HepG2 (cell line): ENCODE data around the gene FBXL7.

Source experiments
- ATF7-NPFF ChIP-seq: sonication (generic); formaldehyde crosslinking; IDR thresholded peaks from 2 replicates; pipeline ENCODE4 v1.8.1; 2023; ENCODE audit warnings: mild to moderate bottlenecking, low read depth, missing genetic modification reagents, moderate library complexity
- CTCF ChIP-seq: sonication (generic); formaldehyde crosslinking; IDR thresholded peaks from 2 replicates; pipeline ENCODE4 v1.5.0; 2020; ENCODE audit warnings: mild to moderate bottlenecking, missing genetic modification reagents, moderate library complexity
- E2F5 ChIP-seq: sonication (generic); formaldehyde crosslinking; conservative IDR thresholded peaks from 2 replicates; pipeline ENCODE4 v1.4.0; 2020; ENCODE audit warnings: missing genetic modification reagents
- FOSL2 ChIP-seq: sonication (generic); formaldehyde crosslinking; IDR thresholded peaks from 2 replicates; pipeline ENCODE4 v1.4.0; 2020; ENCODE audit warnings: missing genetic modification reagents
- IRF1 ChIP-seq: sonication (generic); formaldehyde crosslinking; IDR thresholded peaks from 2 replicates; pipeline ENCODE4 v1.4.0; 2020; ENCODE audit warnings: low read depth, mild to moderate bottlenecking, missing genetic modification reagents
- MXD1 ChIP-seq: sonication (generic); formaldehyde crosslinking; IDR thresholded peaks from 2 replicates; pipeline ENCODE4 v1.4.0; 2020; ENCODE audit warnings: mild to moderate bottlenecking, missing genetic modification reagents
- NFRKB ChIP-seq: fragments of 450-650 bp; IDR thresholded peaks from 2 replicates; pipeline ENCODE4 v1.6.1; 2017
- POLR2A ChIP-seq, 2 experiments: IDR thresholded peaks; 2 replicates each; pipeline ENCODE4 v1.6.1; 2011; ENCODE audit warnings: low read depth in 2 of 2, low read length in 2 of 2, mild to moderate bottlenecking in 1 of 2, moderate library complexity in 1 of 2; ENCODE audit not compliant: insufficient read depth in 1 of 2
- RELA ChIP-seq: sonication (generic); formaldehyde crosslinking; IDR thresholded peaks from 2 replicates; pipeline ENCODE4 v1.4.0; 2020; ENCODE audit warnings: missing genetic modification reagents
- SP1 ChIP-seq, 2 experiments: fragments of 450-650 bp in 1 of 2; sonication (generic) in 1 of 2; formaldehyde crosslinking in 1 of 2; IDR thresholded peaks; 2 replicates each; pipeline versions ENCODE4 v1.4.0 to v1.6.1; 2016 to 2020; ENCODE audit warnings: missing genetic modification reagents in 1 of 2

- TF ChIP-seq SP1 (IDR thresholded peaks at IDR 0.05) (no peak), SP1 (CRISPR knock-in tag; IDR thresholded peaks at IDR 0.05) (no peak), CTCF (CRISPR knock-in tag) (no peak), NFRKB (no peak), E2F5 (no peak), RELA (CRISPR knock-in tag) (no peak), POLR2A (IDR thresholded peaks at IDR 0.05; ENCODE audit: insufficient read depth in 1 of 2, low read depth in 2 of 2, low read length in 2 of 2) (no peak), FOSL2 (CRISPR knock-in tag) (no peak), IRF1 (CRISPR knock-in tag) (no peak), MXD1 (CRISPR knock-in tag) (no peak), ATF7-NPFF (CRISPR knock-in tag) (no peak)
Measured at GRCh38 chr5:15506897-15507296, 6.9 kb downstream of the FBXL7 start.
